ENCODE results near the gene PTOV1.
"Not testable (repeated sequence)": the region's sequence is repeated elsewhere in the genome, so short reads cannot be mapped to it uniquely, and the experiment has no call there.

Gene PTOV1

DNA sequence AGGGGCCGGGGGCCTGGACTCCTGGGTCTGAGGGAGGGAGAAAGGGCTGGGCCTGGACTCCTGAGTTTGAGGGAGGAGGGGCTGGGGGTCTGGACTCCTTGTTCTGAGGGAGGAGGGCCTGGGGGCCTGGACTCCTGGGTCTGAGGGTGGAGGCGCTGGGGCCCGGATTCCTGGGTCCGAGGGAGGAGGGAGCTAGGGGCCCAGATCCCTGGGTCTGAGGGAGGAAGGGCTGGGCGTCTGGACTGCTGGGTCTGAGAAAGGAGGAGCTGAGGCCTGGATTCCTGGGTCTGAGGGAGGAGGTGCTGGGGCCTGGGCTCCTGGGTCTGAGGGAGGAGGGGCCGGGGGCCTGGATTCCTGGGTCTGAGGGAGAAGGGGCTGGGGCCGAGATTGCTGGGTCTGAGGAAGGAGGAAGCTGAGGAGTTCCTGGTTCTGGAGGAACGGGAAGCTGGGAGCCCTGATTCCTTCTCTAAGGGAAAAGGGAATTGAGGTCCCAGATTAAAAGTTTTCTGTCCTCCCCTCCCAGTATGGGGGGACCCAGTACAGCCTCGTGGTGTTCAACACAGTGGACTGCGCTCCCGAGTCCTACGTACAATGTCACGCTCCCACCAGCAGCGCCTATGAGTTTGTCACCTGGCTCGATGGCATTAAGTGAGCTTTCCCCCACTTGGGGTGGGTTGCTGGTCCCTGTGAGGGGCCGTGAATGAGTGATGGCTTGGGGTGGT lies 32.1 kb upstream of the PTOV1 start:
- DNase-seq, result peak; percentile 56

DNA sequence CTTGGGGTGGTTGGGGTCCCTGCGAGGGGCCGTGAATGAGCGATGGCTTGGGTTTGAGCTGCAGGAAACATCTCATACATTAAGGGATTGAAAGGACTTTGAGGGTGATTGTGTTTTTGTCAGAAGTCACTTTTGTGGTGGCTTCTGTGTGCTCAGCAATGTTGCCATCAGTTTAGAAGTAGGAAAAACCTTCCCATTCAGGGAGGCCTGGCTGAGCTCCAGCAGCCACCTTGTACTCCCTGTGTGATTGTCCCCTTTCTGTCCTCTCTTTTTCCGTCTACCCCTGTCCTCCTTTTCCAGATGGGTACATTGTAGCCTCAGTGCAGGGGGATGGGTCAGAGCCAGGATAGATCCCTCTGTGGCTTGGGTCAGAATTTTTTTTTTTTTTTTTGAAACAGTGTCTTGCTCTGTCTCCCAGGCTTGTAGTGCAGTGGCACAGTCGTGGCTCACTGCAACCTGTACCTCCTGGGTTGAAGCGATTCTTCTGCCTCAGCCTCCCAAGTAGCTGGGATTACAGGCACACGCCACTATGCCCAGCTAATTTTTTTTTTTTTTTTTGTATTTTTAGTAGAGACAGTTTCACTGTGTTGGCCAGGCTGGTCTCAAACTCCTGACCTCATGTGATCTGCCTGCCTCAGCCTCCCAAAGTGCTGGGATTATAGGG lies 31.4 kb upstream of the PTOV1 start:
- not testable (repeated sequence) for DNase-seq

DNA sequence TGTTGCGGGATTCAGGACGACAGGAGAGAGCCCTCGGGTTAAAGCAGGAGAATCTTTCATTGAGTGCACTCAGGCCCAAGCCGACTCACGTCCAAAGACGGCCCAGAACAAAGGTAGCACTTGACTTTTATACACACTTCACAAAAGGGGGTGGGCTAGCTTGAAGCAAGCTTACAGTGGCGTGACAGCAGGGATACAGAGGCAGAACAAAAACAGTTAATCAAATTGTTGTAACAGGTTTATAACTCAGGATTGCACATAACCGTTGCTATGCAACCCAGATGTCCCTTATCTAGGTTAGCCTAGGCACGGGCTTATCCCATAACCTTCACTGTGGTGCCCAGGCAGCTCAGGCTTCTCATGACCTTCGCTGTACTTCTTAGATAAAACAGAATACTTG lies 30.8 kb upstream of the PTOV1 start:
- peak; percentile 16 for DNase-seq

DNA sequence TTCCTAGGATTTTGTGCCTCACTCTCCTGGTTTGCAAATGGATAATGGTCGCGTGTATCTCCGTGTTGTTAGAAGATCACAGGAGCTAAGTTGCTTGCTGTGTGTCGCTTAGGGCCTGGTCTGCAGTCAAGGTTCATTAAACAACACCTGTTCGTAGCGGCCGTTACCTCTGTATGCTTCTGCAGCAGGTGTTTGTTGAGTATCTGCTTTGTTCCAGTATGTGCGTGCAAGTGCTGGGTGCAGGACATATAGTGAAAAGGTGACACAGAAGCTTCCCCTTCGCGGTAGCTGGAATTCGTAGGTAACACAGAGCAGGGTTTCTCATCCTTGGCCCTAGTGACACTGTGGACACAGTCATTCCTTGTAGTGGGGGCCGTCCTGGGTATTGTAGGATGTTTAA lies 27.5 kb upstream of the PTOV1 start:
- DNase-seq, result no peak

DNA sequence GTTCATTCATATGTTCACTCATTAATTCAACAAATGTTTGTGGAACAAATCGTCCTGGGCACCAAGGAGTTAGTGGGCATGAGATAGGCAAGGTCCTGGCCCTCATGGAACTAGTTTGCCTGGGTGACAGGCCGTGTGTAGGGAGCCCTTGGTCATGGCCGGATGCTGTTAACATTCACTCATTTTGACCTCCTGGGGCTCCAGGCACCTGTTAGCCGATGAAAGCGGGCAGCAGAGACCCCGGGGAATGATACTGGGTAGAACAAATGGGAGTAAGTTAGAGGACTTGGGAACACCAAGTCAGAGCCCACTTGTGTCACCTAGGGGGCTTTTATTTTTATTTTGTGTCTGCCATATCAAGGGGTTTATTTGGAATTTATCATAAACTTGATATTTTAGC lies 26.3 kb upstream of the PTOV1 start:
- DNase-seq, result no peak

DNA sequence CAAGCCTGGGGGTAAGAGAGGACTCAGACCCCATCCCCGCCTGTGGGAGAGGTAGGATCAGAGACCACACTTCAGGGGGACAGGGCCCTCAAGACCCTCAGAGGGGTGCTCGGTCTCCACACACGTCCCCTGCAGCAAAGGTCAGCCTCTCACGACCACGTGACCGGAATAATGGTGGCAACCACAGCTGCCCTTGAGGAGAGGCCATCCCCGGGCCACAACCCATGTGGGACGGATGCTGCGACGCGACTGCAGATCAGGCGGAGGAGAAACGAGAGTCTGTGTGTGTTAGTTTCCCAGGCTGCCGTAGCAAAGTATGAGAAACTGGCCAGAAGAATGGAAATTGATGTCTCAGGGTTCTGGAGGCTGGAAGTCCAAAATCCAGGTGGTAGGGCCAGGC lies 23.9 kb upstream of the PTOV1 start:
- no peak for DNase-seq

DNA sequence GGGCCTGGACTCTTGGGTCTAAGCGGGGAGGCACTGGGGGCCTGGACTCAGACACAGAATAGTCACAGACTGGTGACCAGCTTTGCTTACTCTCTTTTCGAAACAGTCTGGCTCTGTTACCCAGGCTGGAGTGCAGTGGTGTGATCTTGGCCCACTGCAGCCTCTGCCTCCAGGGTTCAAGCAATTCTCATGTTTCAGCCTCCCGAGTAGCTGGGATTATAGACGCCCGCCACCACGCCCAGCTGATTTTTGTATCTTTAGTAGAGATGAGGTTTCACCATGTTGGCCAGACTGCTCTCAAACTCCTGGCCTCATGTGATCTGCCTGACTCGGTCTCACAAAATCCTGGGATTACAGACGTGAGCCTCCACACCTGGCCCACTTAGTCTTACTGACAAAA lies 21.8 kb upstream of the PTOV1 start:
- no peak for DNase-seq

DNA sequence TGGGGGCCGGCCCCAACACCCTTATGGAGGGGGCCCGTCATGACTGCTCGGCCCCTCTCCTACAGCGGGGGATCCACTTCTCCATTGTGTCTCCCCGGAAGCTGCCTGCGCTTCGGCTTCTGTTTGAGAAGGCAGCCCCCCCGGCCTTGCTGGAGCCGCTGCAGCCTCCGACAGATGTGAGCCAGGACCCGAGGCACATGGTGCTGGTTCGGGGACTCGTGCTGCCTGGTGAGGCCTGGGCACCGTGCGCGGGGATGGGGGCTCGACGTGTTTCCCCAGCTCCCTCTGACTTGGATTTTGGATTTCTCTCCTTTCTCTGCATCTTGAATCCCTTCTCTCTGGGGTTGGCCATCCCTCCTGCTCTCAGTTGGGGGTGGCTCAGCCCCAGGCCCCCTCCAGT lies 21.2 kb upstream of the PTOV1 start:
- DNase-seq, result no peak

DNA sequence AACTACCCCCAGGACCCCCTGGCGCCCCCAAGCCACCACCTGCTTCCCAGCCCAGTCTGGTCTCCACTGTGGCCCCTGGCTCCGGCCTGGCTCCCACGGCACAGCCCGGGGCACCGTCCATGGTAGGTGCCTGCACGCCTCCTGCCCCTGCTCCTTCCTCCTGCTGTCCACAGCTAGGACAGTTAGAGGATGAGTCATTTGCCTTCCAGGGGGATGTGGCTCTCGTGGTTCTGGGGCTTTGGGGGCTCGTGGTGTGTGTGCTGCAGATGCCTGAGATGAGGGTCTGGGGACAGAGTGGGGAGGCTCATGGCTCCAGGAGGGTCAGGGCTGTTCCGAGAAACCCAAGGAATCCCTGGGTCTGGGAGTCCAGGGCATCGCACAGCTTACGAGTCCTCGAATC lies 20.2 kb upstream of the PTOV1 start:
- DNase-seq, result no peak

DNA sequence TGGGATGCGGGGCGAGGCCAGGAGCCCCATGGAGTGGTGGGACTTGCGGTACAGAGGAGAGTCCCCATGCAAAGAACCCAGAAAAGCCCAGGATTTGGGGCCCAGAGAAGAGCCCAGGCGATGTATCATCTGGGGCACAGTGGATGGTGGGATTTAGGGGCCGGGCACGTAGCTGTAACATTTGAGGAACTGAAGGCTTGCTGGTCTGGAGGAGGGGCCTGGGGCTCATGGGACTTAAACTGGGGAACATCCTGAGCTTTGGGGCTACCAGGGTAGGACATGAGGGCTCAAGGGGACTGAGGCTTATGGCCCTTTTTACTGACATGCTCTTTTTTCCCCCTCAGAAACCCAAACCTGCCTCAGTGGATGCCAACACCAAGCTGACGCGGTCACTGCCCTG lies 19.4 kb upstream of the PTOV1 start:
- no peak for DNase-seq

DNA sequence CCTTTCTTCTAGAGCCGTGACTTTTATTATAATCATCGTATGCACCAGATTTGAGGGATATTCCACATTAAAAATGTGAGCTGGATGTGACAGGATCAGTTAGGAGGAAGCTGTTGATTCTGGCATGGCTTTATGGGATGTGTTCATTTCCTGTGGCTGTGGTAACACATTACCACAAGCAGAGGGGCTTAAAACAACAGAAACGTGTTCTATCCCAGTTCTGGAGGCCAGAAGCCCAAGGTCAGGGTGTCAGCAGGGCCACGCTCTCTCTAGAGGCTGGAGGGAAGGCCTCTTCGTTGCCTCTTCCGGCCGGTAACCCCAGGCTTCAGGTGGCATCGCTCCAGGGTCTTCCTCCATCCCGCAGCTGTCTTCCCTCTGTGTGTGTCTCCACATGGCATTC lies 18.4 kb upstream of the PTOV1 start:
- no peak for DNase-seq

DNA sequence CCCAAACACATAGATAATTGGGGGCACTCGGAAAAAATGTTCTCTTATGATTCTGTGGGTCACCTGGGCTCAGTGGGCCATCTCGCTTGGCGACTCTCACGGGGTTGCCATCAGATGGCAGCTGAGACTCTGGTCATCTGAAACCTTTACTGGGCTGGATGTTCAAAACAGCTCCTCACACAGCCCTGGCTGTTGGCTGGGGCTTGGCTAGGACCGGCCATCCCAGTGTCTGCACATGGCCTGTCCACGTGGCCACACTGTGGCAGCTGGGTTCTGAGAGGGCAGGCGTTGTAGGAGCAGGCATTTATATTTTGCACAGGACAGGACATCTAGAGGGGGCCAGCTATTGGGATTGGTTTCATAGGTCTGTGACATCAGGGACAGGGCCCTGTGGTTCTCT lies 17.4 kb upstream of the PTOV1 start:
- no peak for DNase-seq

DNA sequence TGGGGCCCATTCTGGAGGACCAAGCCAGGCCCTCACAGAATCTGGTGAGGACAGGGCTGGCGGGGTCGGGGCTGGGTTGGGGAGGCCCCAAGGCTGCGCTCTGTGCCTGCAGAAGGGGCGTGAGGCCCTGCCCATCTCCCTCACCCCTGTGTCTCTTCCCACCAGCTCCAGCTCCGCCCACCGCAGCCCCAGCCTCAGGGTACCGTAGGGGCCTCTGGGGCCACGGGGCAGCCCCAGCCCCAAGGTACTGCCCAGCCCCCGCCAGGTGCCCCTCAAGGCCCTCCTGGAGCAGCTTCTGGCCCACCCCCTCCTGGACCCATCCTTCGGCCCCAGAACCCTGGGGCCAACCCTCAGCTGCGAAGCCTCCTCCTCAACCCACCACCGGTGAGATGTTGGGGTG lies 15.4 kb upstream of the PTOV1 start:
- DNase-seq, result no peak

DNA sequence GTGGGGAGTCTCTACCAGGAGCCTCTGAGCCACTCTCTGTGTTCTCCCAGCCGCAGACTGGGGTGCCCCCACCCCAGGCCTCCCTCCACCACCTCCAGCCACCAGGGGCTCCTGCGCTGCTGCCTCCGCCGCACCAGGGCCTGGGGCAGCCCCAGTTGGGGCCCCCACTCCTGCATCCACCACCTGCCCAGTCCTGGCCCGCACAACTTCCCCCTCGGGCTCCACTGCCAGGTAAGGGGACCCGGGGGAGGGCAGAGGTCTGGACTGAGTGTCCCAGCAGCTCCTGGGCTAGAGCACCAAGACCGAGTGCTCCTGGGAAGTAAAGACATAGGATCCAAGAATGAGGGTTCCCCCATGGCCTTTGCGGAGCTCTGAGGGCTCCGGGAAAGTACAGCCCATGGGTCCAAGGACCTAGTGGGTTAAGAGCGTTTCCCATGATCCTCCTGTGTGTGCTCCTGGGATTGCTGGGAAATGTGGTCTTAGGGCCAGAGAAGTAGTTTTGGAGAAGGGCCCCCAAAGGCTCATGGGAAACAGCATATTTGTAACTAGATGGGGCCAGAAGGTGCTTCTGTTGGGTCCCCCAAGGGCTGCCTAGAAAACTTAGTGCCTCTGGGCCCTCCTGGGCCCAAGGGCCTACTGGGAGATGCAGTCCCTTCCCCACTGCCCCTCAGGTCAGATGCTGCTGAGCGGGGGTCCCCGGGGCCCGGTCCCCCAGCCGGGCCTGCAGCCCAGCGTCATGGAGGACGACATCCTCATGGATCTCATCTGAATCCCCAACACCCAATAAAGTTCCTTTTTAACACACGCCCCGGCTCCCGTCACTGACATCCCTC lies 14.6 kb upstream of the PTOV1 start:
- DNase-seq, result no peak

DNA sequence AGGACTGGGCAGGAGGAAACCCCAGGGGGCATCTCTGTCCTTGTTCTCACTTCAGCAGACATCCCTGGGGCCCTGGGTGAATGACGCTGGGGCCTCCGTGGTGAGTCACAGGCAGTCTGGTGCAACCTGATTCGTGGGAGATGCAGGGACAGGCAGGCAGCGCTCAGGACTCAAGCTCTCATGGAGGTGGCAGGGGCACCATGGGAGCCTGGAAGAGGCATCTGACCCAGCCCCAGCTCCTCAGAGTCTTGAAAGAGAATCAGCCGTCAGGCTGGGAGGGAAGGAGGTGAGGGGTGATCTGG lies 14.0 kb upstream of the PTOV1 start:
- DNase-seq, result no peak

DNA sequence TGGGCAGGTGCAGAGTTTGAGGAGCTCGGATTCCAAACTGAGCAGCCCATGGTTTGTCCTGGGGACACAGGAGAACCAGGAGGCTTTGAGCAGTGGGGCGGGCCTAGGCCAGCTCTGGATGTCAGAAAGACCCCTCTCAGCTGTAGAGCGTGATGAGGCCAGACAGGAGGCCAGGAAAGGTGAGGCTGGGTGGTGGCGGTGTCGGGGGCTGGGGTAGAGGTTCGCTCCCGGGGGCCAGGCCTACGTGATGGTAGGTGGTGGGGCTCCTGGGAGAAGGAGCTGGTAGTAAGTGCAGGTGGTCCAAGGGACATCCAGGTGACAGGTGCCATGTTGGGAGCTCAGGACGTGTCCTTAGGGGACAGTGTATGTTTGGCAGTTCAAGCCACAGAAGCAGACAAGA lies 13.5 kb upstream of the PTOV1 start:
- DNase-seq, result no peak

DNA sequence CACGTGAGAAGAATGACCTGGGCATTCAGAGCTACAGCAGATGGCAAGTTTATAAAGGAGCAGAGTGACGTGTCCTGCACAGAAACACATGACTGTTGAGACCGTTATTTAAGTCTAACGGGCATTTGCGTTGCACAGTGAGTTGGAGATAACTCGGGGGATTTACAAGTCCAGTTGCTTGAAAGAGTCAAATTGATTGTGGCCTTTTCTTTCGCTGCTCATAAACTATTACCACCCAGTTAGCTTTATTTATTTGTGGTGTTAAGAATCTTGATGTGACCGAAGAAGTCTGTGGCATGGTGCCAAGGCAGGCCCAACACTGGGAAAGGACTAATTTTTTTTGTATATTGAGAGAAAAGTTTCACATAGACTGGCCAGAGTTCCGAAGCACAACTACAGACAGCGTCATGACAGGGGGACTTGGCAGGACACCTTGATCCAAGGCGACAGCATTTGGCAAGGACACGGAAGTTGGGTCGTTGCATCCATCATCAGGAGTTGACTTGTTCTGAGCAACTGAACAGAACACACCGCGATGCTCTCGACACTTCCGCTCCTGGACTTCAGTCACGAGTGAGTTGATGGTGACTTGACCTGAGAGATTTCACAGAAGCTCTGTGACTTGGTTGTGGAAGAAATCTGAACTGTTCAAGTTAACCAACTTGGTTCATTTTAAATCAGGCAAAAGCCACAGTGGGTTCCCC lies 11.9 kb upstream of the PTOV1 start:
- no peak for DNase-seq

DNA sequence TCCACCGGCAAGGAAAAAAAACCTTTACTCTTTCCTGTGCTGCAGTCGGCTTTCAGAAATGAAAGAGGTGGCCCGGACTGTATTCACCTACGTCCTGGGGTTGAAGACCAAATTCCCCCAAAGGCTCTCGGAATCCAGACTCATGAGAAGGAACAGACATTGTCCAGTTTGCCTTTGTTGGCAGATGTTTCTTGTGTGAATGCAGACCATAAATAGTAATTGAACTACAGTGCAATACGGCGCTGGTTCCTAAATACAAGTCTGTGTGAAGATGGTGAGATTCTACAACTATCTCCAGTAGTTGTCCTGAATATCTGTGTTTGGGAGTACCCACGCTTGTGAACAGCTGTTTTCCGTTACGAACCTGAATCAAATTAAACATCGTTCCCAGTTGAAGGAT lies 11.2 kb upstream of the PTOV1 start:
- no peak for DNase-seq

DNA sequence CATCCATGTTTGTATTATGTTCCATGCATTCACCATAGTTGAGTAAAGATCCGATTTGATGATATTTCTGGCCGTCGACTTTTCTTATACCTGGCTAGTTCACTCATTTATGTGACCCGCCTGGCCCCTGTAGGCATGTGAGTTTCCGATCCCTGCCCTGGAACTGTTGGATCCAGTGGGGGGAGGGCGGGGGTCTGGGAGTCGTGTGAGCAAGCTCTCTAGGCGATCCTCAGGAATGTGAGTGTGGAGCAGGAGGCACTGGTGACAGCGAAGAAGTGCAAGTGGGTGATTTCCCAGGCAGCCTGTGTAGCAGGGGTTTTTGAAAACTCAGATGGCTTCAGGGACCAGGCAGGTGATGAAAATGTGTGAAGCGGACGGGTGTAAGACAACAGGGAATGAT lies 10.6 kb upstream of the PTOV1 start:
- DNase-seq, result no peak

DNA sequence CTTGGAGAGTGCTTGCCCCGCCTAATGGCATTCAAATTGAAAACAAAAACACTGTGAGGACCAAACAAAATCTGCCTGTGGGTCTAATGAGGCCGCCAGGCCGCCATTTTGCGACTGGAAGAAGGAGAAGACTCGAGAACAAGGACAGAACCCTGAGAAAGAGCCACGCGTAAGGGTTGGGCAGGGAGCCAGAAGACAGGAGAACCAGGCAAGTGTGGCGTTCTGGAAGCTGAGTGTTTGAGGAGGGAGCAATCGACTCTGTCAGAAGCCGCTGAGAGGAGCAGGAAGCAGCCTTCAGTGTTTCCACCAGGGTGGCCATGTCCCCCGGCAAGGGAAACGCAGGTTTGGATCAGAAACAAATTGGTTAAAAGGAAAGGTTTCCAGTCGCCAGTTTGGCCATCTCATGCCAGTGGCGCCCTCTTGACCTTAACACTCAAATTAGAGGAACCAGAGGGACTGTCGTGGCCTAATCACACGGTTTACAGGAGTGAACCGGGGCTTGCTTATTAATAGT lies 10.2 kb upstream of the PTOV1 start:
- no peak for DNase-seq

DNA sequence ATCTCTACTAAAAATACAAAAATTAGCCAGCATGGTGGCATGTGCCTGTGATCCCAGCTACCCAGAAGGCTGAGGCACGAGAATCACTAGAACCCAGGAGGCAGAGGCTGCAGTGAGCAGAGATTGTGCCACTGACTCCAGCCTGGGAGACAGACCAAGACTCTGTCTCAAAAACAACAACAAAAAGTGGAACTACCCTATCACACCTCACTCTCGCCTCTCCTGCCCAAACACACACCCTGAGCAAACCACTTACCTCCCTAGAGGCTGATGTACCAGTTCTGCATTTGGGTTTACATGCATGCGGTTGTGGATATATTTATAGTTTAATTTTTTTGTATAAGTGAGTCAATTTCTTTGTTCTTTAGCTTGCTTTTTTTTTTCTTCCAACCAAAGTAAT lies 7.7 kb upstream of the PTOV1 start:
- no peak for DNase-seq

DNA sequence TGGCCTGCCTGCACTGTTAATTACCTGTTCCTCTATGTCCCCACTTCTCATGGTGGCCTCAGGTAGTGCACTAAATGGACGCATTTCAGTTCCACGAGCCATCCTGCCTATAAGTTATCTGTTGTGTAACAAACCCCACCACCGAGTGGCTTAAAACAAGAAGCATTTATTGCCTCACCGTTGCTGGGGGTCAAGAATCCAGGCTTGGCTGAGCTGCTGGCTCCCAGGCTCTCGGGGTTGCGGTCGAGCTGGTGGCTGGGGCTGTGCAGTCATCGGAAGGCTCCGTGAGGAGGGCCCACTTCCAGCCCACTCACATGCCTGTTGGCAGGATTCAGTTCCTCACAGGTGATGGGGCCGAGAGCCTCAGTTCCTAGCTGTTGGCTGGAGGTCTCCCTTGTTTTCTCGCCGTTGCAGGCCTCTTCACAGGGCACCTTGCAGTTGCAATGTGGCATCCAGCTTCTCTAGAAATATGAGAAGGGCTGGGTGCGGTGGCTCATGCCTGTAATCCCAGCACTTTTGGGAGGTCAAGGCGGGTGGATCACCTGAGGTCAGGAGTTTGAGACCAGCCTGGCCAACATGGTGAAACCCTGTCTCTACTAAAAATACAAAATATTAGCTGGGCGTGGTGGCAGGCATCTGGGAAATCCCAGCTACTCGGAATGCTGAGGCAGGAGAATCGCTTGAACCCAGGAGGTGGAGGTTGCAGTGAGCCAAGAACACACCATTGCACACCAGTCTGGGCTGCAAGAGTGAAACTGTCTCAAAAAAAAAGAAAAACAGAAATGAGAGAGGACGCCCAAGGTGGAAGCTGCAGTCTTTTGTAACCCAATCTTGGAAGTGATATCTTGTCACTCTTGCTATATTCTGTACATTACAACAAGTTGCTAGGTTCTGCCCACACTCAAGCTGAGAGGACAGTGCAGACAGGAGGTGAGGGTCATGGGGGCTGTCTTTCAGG lies 6.5 kb upstream of the PTOV1 start:
- no peak for DNase-seq

Measured in left hindlimb (tissue), 1 donor.